Measurements from ENCODE around the gene TBC1D2. TPM values are rescaled to one million over a fixed set of nuclear protein-coding genes. Genes with fewer than 3 reads are reported as not detected.
"Not testable (repeated sequence)": the region's sequence is repeated elsewhere in the genome, so short reads cannot be mapped to it uniquely, and the experiment has no call there.

Gene TBC1D2
- total RNA-seq, 1 donor from 2014 or later: 24.3 TPM

DNA sequence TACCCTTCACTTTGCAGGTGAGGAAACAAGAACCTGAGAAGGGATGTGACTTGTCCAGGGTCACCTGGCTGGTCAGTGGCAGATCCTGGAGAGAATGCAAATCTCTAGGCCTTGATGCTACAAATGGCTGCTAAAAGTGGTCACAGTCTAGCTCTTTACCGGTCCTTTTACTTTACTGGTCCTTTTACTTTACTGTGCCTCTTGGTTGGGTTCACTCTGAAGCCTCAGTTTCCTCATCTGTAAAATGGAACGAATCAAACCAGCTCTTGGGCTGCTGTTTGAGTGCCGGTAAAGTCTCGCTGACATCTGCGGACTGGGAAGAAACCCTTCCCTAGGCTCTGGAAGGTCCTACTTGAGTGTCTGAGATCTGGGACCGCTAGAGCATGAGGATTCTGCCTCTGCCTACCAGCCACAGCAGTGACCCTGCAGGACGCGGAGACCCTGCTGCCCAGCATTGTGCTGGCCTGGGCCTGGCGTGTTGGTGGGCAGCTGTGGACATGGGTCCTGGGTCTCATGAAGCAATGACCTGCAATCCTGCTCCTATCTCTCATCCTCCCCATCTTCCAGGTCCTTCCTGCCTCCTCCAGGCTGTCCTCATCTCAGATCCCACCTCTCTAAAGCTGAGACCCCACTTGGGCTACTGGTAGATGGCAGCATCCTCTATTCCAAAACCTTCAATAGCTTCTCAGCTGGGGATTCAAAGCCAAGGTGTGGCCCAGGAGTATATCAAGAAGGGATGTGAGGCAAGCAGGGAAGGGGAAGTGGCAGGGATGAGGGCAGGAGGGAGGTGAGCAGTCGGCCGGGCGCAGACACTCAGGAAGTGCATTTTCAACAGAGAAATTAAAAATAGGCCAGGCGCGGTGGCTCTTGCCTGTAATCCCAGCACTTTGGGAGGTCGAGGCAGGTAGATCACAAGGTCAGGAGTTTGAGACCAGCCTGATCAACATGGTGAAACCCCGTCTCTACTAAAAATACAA is 76.3 kb downstream of the TBC1D2 start:
- no peaks in the 10 kb centered on the region for H3K27me3 Mint-ChIP-seq (ENCODE audit: low read depth)
- H3K4me3 Mint-ChIP-seq (ENCODE audit: unreplicated experiment): no peak overlapping the region
- H3K4me1 Mint-ChIP-seq (ENCODE audit: low read depth): peaks cover under 1% of the 10 kb centered on the region
- TF ChIP-seq, protein P1, sequence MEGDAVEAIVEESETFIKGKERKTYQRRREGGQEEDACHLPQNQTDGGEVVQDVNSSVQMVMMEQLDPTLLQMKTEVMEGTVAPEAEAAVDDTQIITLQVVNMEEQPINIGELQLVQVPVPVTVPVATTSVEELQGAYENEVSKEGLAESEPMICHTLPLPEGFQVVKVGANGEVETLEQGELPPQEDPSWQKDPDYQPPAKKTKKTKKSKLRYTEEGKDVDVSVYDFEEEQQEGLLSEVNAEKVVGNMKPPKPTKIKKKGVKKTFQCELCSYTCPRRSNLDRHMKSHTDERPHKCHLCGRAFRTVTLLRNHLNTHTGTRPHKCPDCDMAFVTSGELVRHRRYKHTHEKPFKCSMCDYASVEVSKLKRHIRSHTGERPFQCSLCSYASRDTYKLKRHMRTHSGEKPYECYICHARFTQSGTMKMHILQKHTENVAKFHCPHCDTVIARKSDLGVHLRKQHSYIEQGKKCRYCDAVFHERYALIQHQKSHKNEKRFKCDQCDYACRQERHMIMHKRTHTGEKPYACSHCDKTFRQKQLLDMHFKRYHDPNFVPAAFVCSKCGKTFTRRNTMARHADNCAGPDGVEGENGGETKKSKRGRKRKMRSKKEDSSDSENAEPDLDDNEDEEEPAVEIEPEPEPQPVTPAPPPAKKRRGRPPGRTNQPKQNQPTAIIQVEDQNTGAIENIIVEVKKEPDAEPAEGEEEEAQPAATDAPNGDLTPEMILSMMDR (IDR thresholded peaks at IDR 0.05): no peak
- DNase-seq (ENCODE audit: low spot score): peak; percentile 78
- no peak overlapping the region for H3K27ac Mint-ChIP-seq (ENCODE audit: unreplicated experiment)
- no peaks in the 10 kb centered on the region for H3K9me3 Mint-ChIP-seq (ENCODE audit: low read depth)
- peaks cover 2% of the 10 kb centered on the region for H3K36me3 Mint-ChIP-seq (ENCODE audit: low read depth)

DNA sequence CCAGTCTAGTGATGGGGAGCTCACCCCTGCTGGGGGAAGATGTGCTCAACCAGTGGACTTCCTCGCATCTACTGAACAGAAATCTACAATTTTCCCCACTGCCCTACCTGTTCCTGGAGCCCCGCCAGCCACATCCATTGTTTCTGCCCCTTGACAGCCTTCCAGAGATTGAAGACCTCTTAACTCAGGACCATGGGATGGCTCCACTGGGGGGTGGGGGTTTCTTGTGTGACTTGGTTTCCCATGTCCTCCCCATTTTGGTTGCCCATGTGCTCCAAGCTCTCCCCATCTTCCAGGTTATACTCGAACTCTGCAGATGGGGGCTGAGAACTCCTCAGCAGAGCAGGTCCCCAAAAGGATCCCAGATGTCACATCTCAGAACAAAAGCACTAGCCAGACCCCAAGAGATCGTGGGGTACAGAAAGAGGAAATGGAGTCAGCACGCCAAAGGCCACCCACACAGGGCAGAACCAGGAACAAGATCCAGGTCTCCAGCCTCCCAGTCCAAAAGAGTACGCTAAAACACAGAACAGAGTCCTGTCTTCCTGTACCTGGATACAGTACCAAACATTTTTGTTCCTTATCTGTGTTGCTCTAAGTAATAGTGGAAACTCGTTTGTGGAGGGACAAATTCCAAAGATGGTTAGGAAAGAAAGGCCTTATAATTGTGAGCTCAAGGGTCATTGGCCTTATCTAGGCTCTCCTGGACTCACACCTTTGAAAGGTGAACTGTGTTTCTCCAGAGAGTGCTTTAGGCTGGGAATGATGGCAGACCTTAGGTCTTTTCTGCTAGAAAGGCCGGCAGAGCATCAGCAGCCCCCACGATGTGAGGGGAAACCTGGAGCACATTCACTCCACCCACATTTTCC is 78.8 kb downstream of the TBC1D2 start:
- peak; percentile 54 for DNase-seq (ENCODE audit: low spot score)
- Mint-ChIP-seq H3K27ac (ENCODE audit: unreplicated experiment) (no peak overlapping the region), H3K9me3 (ENCODE audit: low read depth) (no peaks in the 10 kb centered on the region), H3K4me3 (ENCODE audit: unreplicated experiment) (no peak overlapping the region), H3K27me3 (ENCODE audit: low read depth) (no peaks in the 10 kb centered on the region), H3K4me1 (ENCODE audit: low read depth) (peaks cover 6% of the 10 kb centered on the region), H3K36me3 (ENCODE audit: low read depth) (peaks cover 2% of the 10 kb centered on the region)
- TF ChIP-seq, protein P1 (IDR thresholded peaks at IDR 0.05): no peak

DNA sequence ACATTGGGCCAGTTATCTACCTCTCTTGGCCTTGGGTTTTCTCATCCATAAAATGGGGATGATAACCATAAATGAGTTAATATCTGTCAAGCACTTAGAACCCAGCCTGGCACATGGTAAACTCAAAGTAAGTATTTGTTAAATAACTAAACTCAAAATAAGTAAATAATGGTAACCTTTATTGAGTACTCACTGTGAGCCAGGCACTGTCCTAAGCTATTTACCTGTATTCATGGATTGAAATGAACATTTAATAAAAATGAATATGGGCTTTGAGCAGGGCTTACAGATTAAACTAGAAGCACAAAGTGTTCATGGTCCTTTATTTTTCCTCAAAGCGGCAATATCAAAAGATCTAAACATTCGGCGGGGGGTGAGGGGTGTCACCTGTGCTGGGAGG is 79.7 kb downstream of the TBC1D2 start:
- TF ChIP-seq, protein P1 (IDR thresholded peaks at IDR 0.05): no peak
- H3K27ac Mint-ChIP-seq (ENCODE audit: unreplicated experiment): no peak overlapping the region
- no peak for DNase-seq (ENCODE audit: low spot score)
- no peaks in the 10 kb centered on the region for H3K27me3 Mint-ChIP-seq (ENCODE audit: low read depth)
- H3K36me3 Mint-ChIP-seq (ENCODE audit: low read depth): peaks cover 2% of the 10 kb centered on the region
- H3K4me1 Mint-ChIP-seq (ENCODE audit: low read depth): peaks cover 9% of the 10 kb centered on the region
- H3K9me3 Mint-ChIP-seq (ENCODE audit: low read depth): no peaks in the 10 kb centered on the region
- no peak overlapping the region for H3K4me3 Mint-ChIP-seq (ENCODE audit: unreplicated experiment)

DNA sequence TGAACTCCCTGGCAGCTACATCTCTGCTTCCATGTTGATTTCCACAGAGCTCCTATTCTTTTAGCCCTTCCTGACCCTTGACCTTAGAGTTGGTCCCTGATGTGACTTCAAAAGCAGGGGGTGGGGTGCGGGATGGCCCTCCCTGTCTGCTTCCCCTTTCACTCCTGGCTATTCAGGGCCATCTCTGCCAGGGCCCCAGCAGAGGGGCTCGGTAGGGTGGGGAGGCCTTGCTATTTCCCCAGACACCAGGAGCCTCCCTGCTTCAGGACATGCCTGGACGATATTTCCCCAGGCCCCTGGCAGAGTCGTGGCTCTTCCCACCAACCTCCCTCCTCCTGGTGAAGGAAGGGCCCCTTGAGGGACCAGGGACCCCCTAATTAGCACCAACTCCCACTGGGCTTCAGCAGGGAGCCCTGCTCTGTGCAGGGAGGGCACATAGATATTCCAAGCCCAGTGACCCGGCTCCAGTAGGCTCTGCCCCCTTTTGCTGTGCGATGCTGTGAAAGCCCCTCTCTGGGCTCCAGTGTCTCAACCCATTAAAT is 80.3 kb downstream of the TBC1D2 start:
- TF ChIP-seq, protein P1 (IDR thresholded peaks at IDR 0.05): no peak
- no peak overlapping the region for H3K27ac Mint-ChIP-seq (ENCODE audit: unreplicated experiment)
- H3K9me3 Mint-ChIP-seq (ENCODE audit: low read depth): no peaks in the 10 kb centered on the region
- H3K4me3 Mint-ChIP-seq (ENCODE audit: unreplicated experiment): no peak overlapping the region
- H3K4me1 Mint-ChIP-seq (ENCODE audit: low read depth): peaks cover 9% of the 10 kb centered on the region
- no peaks in the 10 kb centered on the region for H3K27me3 Mint-ChIP-seq (ENCODE audit: low read depth)
- peak; percentile 38 for DNase-seq (ENCODE audit: low spot score)
- H3K36me3 Mint-ChIP-seq (ENCODE audit: low read depth): peaks cover 2% of the 10 kb centered on the region

DNA sequence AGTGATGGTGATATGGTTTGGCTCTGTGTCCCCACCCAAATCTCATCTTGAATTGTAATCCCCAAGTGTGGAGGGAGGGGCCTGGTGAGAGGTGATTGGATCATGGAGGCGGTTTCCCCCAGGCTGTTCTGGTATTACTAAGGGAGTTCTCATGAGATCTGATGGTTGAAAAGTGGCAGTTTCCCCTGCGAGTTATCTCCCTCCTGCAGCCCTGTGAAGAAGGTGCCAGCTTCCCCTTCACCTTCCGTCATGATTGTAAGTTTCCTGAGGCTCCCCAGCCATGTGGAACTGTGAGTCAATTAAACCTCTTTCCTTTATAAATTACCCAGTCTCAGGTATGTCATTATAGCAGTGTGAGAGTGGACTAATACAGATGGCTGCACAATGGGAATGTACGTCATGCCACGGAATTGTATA is 80.9 kb downstream of the TBC1D2 start:
- H3K27me3 Mint-ChIP-seq (ENCODE audit: low read depth); H3K9me3 Mint-ChIP-seq (ENCODE audit: low read depth); H3K27ac Mint-ChIP-seq (ENCODE audit: unreplicated experiment); H3K36me3 Mint-ChIP-seq (ENCODE audit: low read depth); H3K4me3 Mint-ChIP-seq (ENCODE audit: unreplicated experiment): not testable (repeated sequence)
- peak; percentile 22 for DNase-seq (ENCODE audit: low spot score)
- H3K4me1 Mint-ChIP-seq (ENCODE audit: low read depth): peaks cover 10% of the 10 kb centered on the region
